Effector memory CD4-positive, alpha-beta T cell (primary cell): ENCODE measurements around the gene RNF212B.
"Not testable (repeated sequence)": the region's sequence is repeated elsewhere in the genome, so short reads cannot be mapped to it uniquely, and the experiment has no call there.

Experiments
- DNase-seq, 3 donors: peaks; one replicate each; pipeline ENCODE4 v3.0.0-alpha.2; 2020
- H3K27ac ChIP-seq: 2 replicates; pipeline ENCODE4 v1.7.0; 2013; ENCODE audit warnings: mild to moderate bottlenecking, low read length, moderate library complexity; ENCODE audit not compliant: insufficient read depth, poor library complexity, severe bottlenecking
- H3K27me3 ChIP-seq: replicated peaks from 2 replicates; pipeline ENCODE4 v1.7.0; 2013; ENCODE audit warnings: mild to moderate bottlenecking, low read length; ENCODE audit not compliant: insufficient read depth, control insufficient read depth, poor library complexity, severe bottlenecking
- H3K36me3 ChIP-seq: 2 replicates; pipeline ENCODE4 v1.7.0; 2013; ENCODE audit warnings: mild to moderate bottlenecking, low read length, moderate library complexity; ENCODE audit not compliant: control insufficient read depth, insufficient read depth
- H3K4me1 ChIP-seq: 2 replicates; pipeline ENCODE4 v1.7.0; 2013; ENCODE audit warnings: low read length, mild to moderate bottlenecking; ENCODE audit not compliant: control insufficient read depth, insufficient read depth, poor library complexity, severe bottlenecking
- H3K4me3 ChIP-seq: 2 replicates; pipeline ENCODE4 v1.7.0; 2013; ENCODE audit warnings: low read length, low read depth, mild to moderate bottlenecking; ENCODE audit not compliant: insufficient read depth, poor library complexity, severe bottlenecking
- H3K9me3 ChIP-seq: 2 replicates; pipeline ENCODE4 v1.7.0; 2013; ENCODE audit warnings: mild to moderate bottlenecking, low read length, moderate library complexity; ENCODE audit not compliant: control insufficient read depth
- total RNA-seq, 3 donors: gene quantifications; one replicate each; lab custom pipeline; 2026; lab: John Stamatoyannopoulos, UW

Gene RNF212B, protein sequence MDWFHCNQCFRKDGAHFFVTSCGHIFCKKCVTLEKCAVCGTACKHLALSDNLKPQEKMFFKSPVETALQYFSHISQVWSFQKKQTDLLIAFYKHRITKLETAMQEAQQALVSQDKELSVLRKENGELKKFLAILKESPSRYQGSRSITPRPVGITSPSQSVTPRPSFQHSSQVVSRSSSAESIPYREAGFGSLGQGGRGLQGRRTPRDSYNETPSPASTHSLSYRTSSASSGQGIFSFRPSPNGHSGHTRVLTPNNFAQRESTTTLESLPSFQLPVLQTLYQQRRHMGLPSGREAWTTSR
- total RNA-seq = 0 reads per million in 3 donors

DNA sequence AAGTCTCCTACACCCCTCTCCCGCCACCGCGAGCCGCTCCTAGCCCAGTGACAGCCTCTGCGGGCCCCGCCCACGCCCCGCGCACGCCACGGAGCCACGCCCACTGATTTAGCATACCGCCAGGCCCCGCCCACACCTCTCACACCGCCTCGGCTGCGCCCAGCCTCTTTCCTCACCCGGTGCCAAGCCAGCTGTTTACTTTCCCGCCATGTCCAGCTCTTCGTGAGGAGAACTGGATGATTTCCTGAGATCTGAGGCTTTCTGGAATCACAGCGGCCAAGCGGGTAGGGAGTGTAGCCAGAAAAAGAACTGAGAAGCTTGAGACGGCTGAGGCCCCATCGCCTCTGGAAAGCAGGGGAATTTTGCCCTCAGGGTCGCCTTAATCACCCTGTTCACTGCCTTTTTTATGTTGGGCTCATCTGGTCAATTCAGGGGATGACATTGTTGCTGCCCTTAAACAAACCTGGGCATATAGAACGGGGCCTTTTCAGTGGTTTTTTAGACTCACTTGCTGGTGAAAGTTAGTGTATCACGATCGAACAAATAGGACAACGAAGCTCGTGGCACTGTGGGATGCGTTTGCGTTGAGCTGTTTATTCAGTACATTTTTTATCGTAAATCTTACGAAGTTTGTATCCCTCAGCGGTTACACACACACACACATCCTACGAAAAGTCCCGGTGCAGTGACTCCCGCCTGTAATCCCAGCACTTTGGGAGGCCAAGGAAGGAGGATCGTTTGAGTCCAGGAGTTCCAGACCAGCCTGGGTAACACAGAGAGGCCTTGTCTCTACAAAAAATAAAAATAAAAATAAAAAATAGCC lies at the start of gene RNF212B:
TSS of gene RNF212B (plus strand) at position 165 of the 823 bp plus-strand sequence. CDS start 2,410 bp downstream, outside the sequence.
- no peaks in the 10 kb centered on the region for H3K27me3 ChIP-seq
- no peak within 1 kb of the TSS for H3K4me3 ChIP-seq
- H3K27ac ChIP-seq = no peak within 1 kb of the TSS
- peaks cover 7% of the 10 kb centered on the region for H3K4me1 ChIP-seq
- H3K9me3 ChIP-seq = no peaks in the 10 kb centered on the region
- DNase-seq = peak; percentile 25 to 51 (median 47)
- no peaks in the 10 kb centered on the region for H3K36me3 ChIP-seq

DNA sequence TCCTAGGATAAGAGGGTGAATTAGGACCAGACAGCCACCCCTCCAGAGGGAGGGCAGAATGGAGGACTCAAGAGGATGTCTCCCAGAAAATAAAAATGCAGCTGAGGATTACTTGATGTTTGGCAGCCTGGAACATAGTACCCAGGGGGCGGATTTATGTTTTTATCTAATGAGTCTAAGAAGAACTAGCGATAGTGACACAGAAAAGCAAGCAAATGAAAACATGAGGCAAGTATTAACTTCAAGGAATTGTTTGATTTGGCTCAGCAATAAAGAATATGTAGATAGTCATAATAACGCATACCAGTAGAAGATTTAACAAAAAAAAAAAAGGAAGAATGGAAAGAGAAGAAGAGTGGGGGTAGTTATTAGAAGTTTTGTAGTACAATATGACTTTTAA lies 44.3 kb upstream of the RNF212B start:
- Histone ChIP-seq H3K4me1 (no peaks in the 10 kb centered on the region), H3K4me3 (no peak overlapping the region), H3K9me3 (no peaks in the 10 kb centered on the region), H3K27ac (no peak overlapping the region), H3K36me3 (no peaks in the 10 kb centered on the region), H3K27me3 (no peaks in the 10 kb centered on the region)
- DNase-seq = no peak

DNA sequence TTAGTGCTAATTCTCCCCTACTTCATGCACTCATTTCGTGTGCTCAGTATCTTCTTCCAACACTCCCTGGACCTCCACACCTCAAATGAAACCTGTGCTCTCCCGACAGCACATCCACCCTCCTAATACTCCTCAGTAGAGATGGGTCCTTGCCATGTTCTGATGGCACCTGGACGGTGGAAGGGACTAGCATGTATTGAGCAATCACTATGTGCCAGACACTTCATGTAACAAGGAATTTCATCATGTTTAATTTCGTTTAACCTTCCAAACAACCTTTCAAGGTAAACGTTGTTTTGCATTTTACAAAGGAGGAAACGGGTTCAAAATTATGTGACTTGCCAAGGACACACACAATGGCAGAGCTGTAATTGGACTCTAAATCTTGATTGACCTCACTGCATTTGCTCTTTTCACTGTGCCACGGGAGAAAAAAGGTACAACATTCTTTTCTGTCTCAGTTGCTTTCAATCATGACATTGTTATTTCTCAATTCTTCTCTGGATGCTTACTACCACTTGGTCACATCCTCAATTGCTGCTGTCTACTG lies 42.1 kb upstream of the RNF212B start:
- no peaks in the 10 kb centered on the region for H3K9me3 ChIP-seq
- no peaks in the 10 kb centered on the region for H3K4me1 ChIP-seq
- H3K27ac ChIP-seq = no peak overlapping the region
- H3K27me3 ChIP-seq = no peaks in the 10 kb centered on the region
- no peak for DNase-seq
- H3K4me3 ChIP-seq = no peak overlapping the region
- H3K36me3 ChIP-seq = no peaks in the 10 kb centered on the region

DNA sequence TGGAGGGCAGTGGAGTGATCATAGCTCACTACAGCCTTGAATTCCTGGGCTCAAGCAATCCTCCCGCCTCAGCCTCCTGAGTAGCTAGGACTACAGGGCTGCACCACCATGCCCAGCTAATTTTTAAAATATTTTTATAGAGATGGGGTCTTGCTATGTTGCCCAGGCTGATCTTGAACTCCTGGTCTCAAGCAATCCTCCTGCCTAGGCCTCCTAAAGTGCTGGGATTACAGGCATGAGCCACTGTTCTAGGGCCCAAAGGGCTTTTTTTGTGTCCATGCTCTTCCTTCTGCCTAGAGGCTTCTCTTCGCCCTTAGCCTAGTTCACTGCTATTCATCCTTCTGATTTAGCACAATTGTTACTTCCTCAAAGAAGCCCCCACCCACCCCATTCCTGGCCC lies 41.2 kb upstream of the RNF212B start:
- H3K27ac ChIP-seq, H3K4me1 ChIP-seq, H3K4me3 ChIP-seq, DNase-seq, H3K27me3 ChIP-seq, H3K9me3 ChIP-seq, H3K36me3 ChIP-seq: not testable (repeated sequence)

DNA sequence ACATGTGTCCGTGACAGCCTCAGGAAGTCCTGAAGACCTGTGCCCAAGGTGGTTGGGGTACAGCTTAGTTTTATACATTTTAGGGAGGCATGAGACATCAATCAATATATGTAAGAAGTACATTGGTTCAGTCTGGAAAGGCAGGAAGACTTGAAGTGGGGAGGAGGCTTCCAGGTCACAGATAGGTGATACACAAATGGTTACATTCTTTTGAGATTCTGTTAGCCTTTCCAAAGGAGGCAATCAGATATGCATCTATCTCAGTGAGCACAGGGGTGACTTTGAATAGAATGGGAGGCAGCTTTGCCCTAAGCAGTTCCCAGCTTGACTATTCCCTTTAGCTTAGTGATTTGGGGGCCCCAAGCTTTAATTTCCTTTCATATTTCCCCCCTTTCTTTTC lies 38.6 kb upstream of the RNF212B start:
- not testable (repeated sequence) for H3K9me3 ChIP-seq, H3K27ac ChIP-seq, H3K4me3 ChIP-seq, H3K27me3 ChIP-seq, H3K36me3 ChIP-seq, H3K4me1 ChIP-seq, DNase-seq

DNA sequence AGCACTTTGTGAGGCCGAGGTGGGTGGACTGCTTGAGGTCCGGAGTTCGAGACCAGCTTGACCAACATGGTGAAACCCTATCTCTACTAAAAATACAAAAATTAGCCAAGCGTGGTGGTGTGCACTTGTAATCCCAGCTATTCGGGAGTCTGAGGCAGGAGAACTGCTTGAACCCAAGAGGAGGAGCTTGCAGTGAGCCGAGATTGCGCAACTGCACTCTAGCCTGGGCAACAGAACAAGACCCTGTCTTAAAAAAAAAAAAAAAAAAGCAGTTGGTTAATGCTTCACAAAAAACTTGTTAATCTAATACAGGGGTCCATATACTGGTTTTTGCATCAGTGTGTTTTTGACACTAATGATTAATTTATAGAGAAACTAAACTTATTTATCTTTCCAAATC lies 35.7 kb upstream of the RNF212B start:
- DNase-seq = no peak
- Histone ChIP-seq H3K36me3 (no peaks in the 10 kb centered on the region), H3K27ac (no peak overlapping the region), H3K4me3 (no peak overlapping the region), H3K4me1 (no peaks in the 10 kb centered on the region), H3K27me3 (no peaks in the 10 kb centered on the region), H3K9me3 (no peaks in the 10 kb centered on the region)

DNA sequence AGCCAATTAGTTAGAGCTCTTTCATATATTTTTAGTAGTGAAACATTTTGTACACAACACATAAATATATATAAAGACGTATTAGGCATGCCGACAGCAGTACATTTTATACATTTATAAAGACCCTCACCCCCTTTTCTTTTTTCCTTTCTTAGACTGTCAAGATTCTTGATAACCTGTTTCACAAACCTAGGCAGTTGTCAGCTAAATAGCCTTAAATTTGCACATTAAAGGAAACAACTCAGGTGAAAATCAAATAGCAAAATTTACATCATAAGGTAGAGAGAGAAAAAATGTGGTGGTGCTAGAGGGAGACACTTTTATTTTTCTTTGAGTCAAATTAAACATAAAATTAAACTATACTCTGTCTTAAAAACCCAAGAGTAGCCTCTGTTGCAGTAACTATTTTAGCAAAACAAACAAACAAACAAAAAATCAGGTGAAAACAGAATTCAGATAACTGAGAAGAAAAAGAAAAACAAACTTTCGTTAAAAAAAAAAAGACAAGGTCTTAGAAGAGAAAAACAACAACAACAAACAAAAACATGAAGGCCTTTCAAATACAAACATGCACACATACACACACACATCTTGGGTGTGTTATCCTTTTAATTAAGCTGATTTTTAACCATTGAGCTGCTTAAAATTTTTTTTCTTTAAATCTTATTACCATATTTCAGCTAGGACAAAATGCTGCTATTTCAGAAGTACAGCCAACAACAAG lies 31.2 kb upstream of the RNF212B start:
- no peaks in the 10 kb centered on the region for H3K27me3 ChIP-seq
- DNase-seq = no peak
- H3K4me3 ChIP-seq = no peak overlapping the region
- no peaks in the 10 kb centered on the region for H3K36me3 ChIP-seq
- H3K9me3 ChIP-seq = no peaks in the 10 kb centered on the region
- H3K27ac ChIP-seq = no peak overlapping the region
- no peaks in the 10 kb centered on the region for H3K4me1 ChIP-seq

DNA sequence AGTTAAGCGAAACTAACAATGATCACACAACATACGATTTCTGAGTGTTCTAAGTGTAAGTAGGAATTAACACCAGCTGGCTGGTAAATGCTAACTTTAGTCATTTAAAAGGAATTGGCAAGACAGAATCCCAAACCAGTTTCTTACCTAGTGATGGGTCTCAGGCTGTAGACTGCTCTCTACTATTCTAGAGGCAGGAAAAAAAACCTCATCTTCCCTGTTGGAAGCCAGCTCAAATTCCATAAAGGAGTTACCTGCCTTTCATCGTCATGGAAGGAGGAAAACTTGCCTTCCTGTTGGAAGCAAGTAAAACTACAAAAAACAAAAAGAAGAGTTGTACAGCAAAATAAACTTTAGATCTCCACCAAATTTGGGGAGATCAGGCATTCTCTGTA lies 30.6 kb upstream of the RNF212B start:
- Histone ChIP-seq H3K4me3 (no peak overlapping the region), H3K27me3 (no peaks in the 10 kb centered on the region), H3K27ac (no peak overlapping the region), H3K36me3 (no peaks in the 10 kb centered on the region), H3K4me1 (no peaks in the 10 kb centered on the region), H3K9me3 (no peaks in the 10 kb centered on the region)
- no peak for DNase-seq

DNA sequence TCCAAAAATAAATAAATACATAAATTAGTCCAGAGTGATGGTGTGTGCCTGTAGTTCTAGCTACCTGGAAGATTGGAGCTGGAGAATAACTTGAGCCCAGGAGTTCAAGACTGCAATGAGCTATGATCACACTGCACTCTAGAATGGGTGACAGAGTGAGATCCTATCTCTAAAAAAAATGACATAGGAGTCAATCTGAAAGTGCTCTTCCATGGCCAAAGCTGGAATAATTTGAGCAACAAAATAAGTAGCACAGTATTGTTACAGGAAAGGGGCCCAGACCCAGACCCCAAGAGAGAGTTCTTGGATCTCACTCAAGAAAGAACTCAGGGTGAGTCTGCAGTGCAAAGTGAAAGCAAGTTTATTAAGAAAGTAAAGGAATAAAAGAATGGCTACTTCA lies 29.4 kb upstream of the RNF212B start:
- no peak overlapping the region for H3K4me3 ChIP-seq
- H3K27ac ChIP-seq = no peak overlapping the region
- H3K36me3 ChIP-seq = no peaks in the 10 kb centered on the region
- H3K9me3 ChIP-seq = no peaks in the 10 kb centered on the region
- no peaks in the 10 kb centered on the region for H3K4me1 ChIP-seq
- DNase-seq = no peak
- no peaks in the 10 kb centered on the region for H3K27me3 ChIP-seq
